Epithelial cell of esophagus (primary cell): ENCODE measurements around the gene ARHGAP1.

ENCODE experiments used
- DNase-seq: peaks from one replicate; pipeline ENCODE4 v3.0.0; 2010; ENCODE audit warnings: low read depth
- H3K4me3 ChIP-seq: 2 replicates; pipeline ENCODE4 v1.5.1; 2011; ENCODE audit warnings: mild to moderate bottlenecking, low read length, control low read depth
- CTCF ChIP-seq: IDR thresholded peaks from 2 replicates; pipeline ENCODE4 v1.5.1; 2011; ENCODE audit warnings: low read depth, mild to moderate bottlenecking, low read length, control low read depth, inconsistent platforms; ENCODE audit not compliant: insufficient read depth; ENCODE audit errors: missing control alignments

Gene ARHGAP1

GRCh38 chr11:46665356-46665755 is 35.1 kb downstream of the ARHGAP1 start:
- H3K4me3 ChIP-seq: no peak overlapping the region
- TF ChIP-seq CTCF: no peak
- DNase-seq: no peak

- no peak for DNase-seq
- H3K4me3 ChIP-seq: no peak overlapping the region
- TF ChIP-seq CTCF: no peak
Observed at GRCh38 chr11:46664612-46665011, 35.8 kb downstream of the ARHGAP1 start.

- TF ChIP-seq CTCF: no peak
- DNase-seq: no peak
- H3K4me3 ChIP-seq: no peak overlapping the region
Observed at GRCh38 chr11:46663277-46663940, 37.0 kb downstream of the ARHGAP1 start.

- H3K4me3 ChIP-seq: no peak overlapping the region
- DNase-seq: no peak
- TF ChIP-seq CTCF: no peak
Observed at GRCh38 chr11:46662366-46662765, 38.1 kb downstream of the ARHGAP1 start.

GRCh38 chr11:46661836-46662235 is 38.6 kb downstream of the ARHGAP1 start:
- DNase-seq: no peak
- no peak overlapping the region for H3K4me3 ChIP-seq
- TF ChIP-seq CTCF: no peak

GRCh38 chr11:46659908-46660307 is 40.5 kb downstream of the ARHGAP1 start:
- no peak for TF ChIP-seq CTCF
- DNase-seq: no peak
- H3K4me3 ChIP-seq: no peak overlapping the region

- no peak for TF ChIP-seq CTCF
- DNase-seq: no peak
- H3K4me3 ChIP-seq: no peak overlapping the region
Observed at GRCh38 chr11:46658259-46658658, 42.2 kb downstream of the ARHGAP1 start.
